NCI-H2107 (cell line): Measurements from ENCODE around the gene ATP5MG.

ENCODE experiments used
- DNase-seq: peaks from one replicate; lab custom pipeline; 2025; lab: John Stamatoyannopoulos, UW

Gene ATP5MG

DNA sequence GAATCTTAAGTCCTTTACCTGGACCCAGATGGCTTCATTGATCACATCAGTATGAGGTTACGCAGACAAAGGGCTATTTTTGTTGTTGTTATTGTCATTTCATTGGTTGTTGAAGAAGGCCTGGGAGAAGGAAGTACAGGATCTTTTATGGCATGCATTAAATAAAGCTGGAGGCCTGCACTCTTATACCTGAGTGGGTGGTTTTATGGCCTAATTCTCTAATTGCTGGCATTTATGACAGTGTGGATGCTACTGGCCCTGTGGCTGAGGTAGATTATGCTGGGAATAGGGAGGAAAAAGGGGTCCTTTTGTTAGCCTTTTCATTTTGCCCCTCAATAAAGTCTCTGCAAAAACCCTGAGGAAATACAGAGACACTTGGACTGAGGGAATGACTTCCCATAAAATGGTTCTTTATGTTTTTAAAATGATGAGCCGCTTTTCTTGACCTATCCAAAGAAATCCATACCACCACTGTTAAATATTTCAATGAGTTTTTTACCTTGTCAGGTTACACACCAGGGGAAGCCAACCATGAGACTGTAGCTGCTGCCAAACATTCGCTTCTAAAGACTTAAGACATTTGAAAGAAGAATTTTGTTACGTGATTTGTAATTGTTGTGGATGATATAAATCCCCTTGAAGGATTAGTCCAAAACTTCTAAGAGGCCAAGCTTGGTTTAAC, 41.6 kb downstream of the ATP5MG start:
- no peak for DNase-seq

DNA sequence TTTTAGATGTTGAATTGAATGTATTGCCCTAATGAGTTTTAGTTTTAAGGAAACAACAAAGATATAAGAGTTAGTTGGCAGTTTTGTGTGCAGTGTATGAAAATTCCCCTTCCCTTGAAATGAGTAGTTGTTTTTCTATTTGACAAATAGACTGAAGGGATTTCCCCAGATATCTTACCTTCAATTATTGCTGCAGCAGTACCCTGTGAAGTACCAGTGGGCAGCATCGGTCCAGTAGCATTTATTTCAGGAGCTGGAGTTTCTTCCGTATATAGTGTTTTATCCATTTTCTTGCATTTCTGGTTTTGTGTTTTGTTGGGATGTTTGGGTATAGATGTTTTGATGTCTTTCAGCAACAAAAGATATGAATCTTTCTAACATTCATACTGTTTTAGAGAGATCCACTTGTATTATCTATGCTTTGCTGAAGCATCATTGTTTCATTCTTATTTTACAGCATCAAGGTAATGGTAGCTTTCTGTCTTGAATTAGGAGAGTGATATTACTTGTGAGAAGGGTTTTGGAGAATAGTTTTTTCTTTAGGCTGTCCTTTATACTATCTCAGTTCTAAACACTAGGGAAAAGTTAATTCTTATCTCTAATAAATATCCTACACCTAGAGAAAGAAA, 42.3 kb downstream of the ATP5MG start:
- DNase-seq, result no peak

DNA sequence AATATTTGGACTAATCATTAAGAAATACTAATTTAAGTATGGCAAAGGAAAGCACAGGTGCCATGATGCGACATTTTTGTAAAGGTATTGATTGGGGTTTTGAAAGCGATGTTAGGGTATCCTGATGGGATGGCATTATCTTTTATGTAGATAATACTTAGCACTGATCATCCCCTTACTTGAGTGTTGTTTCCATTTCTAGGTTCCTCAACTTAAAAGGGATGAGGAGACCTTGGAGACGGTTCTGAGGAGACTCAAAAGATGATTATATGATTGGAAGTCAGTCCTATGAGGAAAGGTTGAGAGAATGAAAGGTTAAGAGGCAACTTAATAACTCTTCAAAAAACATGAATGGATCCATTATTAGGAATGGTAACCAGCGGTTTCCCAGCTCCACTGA, 46.0 kb downstream of the ATP5MG start:
- no peak for DNase-seq

DNA sequence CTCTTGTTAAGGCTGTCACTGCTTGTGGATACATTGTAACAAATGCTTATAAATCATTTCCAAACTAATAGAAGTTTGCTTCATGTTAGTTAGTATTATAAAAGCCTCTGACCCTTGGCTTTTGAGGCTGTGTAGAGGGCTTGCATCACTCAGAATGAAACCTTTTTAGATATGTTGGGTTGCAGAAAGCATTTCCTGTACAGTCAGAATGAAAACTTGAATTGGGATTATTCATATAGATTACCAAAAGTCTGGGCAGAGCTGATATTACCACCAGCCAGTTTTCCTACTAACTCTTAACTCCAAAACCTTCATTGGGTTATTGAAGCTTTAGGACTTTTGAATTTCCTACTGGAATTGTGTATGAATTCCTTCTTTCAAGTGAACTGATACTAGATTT, 46.9 kb downstream of the ATP5MG start:
- DNase-seq, result no peak

DNA sequence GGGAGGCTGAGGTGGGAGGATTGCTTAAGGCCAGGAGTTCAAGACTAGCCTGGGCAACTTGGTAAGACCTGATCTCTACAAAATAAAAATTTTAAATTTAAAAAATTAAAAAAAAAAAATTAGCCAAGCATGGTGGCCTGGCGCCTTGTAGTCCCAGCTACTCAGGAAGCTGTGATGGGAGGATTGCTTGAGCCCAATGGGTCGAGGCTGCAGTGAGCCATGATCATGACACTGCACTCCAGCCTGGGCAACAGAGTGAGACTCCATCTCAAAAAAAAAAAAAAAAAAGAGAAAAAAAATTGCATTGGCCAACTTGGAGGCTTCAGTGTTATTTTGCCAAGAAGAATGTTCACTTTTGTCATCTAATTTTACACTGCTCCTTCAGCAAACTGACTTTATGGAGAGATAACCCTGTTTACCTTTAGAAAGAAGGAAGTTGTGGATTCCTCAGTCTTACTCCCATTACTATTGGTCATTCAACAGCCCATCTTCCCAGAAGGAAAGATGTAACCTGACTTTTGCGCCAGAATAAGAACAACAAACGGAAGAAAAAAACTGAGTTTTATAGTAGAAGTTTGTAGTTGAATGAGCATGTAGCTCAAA, 48.0 kb downstream of the ATP5MG start:
- no peak for DNase-seq

DNA sequence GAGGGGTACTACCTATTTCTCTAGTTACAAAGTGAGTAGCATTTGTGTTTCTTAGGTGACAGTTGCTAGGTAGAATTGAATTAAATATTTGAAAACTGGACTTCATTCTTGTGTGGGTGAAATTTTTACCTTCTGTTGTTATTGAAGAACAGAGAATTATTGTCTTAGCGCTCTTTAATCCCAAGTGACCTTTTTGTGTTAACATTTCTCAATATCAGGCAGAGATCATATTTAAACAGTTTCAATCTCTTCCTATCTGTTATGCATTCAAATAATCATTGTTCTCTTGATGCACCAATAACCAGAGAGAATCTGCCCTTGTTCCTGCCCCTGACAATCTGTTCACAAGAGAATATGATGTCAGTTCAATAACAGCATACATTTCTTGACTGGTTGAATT, 49.0 kb downstream of the ATP5MG start:
- no peak for DNase-seq
